HPDE6-E6E7 (cell line): Measurements from ENCODE around the gene TAF11L13.
A peak's percentile ranks its signal among the peaks of the same experiment; 100 is the strongest.

ENCODE experiments used
- DNase-seq: peaks from one replicate; pipeline ENCODE4 v3.0.0; 2011; ENCODE audit warnings: missing footprints; ENCODE audit errors: extremely low spot score

TAF11L13 gene

GRCh38 chr5:17679597-17680203 lies 47.8 kb downstream of the TAF11L13 start:
- DNase-seq, result peak; percentile 35

GRCh38 chr5:17680737-17681136 lies 48.8 kb downstream of the TAF11L13 start:
- no peak for DNase-seq
